Activated CD4-positive, alpha-beta T cell treated with anti-CD3 and anti-CD28 coated beads, Interleukin-10, Interleukin-2, amounts not matched to agents 100 ng/mL and 50 ng/mL, durations not matched to agents 16 hours and 8 hours (primary cell): ENCODE data around the gene CLDN18.

Source experiments
- DNase-seq: peaks from one replicate; pipeline ENCODE4 v3.0.0-alpha.2; 2020

CLDN18 gene

DNA sequence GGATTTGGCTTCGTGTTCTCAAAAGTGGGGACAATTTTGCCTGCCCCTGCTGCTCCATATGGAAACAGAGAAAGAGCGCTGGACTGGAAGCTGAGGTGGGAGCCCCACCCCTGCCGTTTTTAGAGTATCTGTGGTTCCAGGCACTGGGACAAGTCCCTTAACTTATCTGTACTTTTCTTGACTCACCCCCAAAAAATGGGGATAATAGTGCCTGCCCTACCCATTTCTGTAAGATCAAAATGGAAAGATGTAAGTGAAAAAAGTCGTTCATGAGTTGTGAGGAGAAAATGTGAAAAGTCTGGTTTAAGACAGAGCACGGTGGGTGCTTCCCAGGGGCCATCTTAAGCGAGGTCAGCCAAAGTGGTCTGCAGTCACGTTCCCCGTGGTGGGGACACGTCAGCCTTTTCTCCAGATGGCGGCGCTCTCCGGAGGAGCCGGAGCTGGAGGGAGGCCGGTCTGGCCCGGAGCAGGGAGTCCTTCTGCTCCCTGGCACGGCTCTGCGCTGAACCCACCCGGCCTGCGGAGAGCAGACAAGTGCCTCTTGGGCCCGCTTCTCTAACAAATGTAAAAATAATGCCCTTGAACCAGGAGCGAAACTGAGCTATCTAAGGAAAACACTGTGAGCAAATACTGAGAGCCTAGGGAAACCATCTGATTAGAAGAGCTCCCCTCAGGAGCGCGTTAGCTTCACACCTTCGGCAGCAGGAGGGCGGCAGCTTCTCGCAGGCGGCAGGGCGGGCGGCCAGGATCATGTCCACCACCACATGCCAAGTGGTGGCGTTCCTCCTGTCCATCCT is at the start of gene CLDN18:
TSS of gene CLDN18 (plus strand) at position 690 of the 797 bp plus-strand sequence. CDS start at position 751, 61 bp downstream.
- no peak for DNase-seq

DNA sequence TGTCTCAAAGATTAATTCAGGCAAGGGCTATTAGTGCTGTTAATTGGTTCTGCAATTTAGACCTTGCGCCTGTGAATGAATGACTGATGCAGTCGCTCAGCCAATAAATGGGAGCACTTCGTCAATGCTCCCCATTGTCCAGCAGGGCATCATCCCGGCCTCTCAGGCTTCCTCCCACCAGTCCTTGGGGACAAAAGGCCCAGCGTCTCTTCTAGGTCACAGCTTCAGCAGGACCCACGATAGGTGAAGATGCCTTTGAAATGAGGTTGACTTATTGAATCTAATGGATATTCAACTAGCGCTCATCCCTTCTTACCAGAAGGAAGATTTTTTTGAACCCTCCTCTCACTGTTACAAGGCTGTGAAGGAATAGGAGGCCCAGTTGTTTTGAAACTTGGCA is 47.7 kb upstream of the CLDN18 start:
- DNase-seq = no peak

DNA sequence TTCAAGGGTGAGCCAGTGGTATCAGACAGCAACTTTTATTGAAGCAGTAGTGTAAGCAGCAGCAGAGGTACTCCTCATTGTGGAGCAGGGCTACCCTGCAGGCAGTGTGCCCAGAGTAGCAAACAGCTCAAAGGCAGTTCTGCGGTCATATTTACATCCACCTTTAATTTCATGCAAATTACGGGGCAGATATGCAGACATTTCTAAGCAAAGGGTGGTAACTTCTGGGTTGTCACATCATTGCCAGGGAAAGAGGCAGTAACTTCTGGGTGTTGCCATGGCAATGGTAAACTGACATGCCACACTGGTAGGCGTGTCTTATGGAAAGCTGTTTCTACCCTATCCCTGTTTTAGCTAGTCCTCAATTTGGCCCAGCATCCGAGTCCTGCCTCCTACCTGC is 46.5 kb upstream of the CLDN18 start:
- DNase-seq = no peak

DNA sequence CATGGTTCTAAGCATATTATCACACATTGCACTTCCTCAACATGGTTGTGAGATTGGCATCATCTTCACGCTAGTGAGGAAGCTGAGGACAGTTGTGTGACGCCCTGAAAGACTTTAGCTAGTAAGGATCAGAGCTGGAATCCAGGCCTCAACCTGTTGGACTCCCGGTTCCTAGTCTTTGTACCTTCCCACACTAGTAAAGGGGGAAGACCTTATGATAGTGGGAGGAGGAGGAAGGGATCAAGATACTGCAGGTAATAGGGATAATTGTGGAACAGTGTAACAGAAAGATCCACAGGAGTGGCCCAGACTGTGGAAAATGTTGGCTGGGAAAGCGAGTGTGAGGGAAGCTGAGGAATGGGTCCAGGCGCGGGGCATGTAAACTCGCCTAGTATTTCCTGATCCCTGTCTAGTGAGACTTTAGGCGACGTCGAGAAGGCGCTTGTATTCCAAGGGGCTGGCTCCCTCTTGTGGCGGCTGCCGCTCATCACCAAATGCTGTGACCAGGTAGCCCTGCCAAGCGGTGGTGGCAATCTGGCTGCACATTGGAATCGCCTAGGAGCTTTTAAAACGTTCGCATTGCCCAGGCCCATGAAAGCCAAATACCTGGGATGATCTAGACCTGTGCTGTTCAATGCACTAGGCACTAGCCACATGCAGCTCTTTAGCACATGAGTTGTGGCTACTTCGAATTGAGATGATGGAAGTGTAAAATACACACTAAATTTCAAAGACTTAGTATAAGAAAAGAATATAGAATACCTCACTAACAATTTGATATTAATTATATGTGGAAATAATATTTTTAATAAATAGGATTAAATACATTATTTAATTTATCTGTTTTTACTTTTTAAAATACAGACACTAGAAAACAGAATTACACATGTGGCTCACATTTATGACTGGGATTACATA is 38.8 kb upstream of the CLDN18 start:
- DNase-seq = peak; percentile 67

DNA sequence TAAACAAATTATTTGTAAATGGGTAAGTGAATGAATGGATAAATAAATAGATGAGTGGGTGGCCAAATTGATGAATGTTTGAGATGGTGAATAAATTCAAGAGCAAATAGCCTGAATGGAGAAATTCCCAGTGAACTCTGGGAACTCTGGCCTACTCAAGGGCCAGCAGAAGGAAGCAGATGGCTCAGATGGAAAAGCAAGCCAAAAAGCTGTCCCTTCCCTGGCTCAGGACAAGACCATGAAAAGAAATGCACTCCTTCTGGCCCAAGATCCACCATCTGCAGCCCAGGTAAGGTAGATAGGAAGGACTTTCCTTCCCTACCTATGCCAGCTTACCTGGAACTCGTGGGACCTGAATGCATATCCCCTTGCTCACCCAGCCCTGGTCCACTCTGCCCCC is 37.6 kb upstream of the CLDN18 start:
- DNase-seq = no peak

DNA sequence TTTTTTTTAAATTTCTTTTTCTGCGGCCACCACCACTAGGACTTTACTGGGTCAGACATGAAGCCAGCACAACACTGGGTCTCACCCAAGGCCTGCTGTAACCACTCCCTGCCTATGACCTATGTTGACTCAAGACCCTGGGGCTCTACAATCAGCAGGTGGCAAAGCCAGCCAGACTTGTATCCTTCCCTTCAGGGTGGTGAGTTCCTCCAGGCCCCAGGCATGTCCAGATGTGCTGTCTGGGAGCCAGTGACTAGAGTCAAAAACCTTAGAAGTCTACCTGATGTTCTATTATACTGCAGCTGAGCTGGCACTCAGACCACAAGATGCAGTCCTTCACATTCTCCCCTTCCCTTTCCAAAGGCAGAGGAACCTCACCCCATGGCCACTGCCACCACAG is 31.6 kb upstream of the CLDN18 start:
- DNase-seq = no peak

DNA sequence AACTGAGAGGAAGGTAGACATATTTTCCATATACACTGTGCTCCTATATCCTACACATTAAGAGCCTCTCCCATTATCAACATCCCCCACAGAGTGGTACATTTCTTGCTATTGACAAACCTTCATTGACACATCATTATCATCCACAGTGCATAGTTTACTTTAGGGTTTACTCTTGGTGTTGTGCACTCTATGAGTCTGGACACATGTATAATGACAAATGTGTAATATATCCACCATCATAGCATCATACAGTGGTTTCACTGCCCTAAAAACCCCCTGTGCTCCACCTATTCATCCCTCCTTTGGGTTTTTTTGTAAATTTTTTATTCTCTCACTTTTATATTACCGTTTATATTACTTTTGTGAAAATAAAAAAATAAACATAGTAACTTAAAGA is 22.2 kb upstream of the CLDN18 start:
- no peak for DNase-seq

DNA sequence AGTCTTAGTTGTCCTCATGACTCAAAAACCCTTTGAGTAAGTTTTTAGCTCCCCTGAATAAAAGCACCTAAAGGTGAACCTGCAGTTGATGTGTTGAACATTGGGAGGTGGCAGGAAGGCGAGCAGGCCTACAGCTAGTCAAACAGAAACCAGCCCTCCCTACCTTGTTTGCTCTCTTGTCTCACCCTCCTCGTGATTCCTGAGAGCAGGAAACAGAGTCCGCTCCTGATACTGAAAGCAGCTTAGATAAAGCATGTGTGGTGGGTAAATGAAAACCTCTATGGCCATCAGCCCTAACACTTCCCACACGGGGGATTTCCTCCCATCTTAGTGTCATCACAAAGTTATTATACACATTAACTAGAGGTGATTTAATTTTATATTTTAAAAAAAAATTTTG is 21.8 kb upstream of the CLDN18 start:
- DNase-seq = peak; percentile 44

DNA sequence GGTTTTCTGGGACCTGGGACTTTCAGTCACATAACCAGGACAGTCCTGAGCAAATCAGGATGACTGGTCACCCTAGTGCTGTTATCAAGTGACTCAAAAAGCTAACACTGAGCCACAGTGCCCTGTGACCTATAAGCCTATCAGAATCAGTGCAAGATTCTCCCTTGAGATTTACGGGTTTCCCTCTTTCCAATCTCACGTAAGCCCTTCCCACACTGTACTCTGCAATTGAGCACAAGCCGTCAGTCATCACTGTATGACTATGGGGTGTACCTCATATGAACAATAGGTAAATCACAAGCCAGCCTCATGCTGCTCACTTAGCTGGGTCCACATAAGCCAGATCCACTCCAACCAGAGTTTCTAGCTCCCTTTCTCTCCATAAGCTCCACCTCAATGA is 21.0 kb upstream of the CLDN18 start:
- DNase-seq = peak; percentile 4

DNA sequence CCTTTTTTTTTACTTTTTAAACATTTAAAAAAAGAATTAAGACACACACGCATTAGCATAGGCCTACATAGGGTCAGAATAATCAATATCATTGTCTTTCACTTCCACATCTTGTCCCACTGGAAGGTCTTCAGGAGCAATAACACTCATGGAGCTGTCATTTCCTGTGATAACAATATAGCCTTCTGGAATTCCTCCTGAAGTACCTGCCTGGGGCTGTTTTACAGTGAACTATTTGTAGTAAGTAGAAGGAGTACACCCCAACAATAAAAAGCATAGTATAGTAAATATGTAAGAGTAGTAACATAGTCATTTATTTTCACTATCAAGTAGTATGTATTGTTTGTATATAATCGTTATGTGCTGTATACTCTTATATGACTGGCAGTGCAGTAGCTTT is 19.5 kb upstream of the CLDN18 start:
- no peak for DNase-seq

DNA sequence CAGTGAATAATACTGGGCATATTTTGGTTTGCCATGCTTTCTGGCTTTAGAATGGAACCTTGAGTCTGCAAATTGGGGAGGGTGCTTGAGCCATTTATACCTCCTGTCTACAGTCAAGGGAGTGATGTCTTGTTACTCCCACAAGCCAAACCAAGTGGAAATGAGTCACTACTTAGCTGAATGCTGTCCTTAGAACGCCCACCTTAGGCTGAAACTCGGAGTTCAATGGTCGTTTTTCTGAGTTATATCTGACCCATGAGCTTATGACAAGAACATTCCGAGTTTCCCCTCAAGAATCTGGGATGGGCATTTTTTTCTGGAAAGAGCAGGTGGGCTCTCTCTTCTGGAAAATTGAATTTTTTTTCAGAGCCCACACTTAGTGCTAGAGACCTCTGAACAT is 17.4 kb upstream of the CLDN18 start:
- DNase-seq = no peak

DNA sequence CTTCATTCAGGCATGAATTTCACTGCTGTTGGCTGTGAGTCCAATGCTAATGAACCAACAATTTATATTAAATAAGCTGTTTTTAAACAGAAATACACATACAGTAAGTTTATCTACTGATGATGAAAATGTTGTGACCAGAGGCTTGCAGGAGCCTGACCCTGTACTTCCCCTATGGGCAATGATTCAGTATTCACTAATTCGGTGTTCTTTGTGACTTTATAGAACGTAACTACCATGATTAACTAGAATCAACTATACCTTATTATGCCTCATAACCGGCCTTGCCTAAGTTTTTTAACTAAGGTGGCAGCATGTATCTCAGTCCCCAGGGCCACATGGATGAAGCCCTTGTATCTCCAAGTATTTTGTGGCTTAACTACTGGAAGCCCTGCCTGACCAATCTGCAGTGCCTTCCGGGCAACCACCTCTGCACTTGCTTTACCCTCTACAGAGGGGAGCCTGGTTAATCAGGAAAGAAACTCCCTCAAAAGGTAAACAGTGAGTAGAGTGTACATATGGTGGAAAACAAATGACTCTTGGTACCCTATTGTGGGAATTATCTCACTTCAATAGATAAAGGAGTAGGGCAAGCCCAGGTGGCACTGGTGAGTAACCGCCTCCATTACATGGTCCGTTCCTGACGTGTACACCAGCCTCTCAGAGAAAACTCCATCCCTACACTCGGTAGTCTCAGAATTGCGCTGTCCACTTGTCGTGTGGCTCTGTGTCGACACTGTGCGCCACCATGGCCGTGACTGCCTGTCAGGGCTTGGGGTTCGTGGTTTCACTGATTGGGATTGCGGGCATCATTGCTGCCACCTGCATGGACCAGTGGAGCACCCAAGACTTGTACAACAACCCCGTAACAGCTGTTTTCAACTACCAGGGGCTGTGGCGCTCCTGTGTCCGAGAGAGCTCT is 11.6 kb upstream of the CLDN18 start:
- no peak for DNase-seq

DNA sequence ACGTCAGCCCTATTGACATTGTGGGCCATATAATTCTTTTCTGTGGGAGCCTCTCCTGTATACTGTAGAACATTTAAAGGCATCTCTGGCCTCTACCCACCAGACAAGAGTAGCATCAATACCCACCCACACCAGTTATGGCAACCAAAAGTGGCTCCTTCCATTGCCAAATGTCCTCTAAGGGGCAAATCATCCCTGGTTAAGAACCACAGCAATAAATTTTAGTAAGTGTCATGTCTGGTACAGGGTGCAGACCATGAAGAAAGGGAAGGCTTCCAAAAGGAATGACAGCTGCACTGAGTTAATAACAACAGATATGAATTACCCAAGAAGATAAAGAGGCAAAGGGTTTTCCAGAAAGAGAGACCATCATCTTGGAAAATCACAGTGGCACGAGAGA is 6.9 kb upstream of the CLDN18 start:
- no peak for DNase-seq

DNA sequence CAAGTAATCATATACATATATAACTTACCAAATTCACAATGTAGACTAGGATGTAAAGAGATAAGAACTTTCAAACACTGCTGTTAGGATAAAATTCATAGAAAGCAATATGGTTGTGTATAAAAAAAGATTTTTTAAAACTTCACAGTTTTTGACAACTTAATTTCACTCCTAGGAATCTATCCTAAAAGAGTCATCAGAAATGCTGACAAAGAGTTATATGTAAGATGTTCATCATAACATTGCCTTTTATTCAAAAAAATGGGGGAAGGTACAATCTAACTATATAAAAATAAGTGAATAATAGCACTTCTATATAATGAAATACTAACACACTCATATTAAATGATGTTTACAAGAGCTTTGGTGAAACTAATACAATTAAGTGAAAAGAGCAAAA is 4.3 kb upstream of the CLDN18 start:
- DNase-seq = no peak

DNA sequence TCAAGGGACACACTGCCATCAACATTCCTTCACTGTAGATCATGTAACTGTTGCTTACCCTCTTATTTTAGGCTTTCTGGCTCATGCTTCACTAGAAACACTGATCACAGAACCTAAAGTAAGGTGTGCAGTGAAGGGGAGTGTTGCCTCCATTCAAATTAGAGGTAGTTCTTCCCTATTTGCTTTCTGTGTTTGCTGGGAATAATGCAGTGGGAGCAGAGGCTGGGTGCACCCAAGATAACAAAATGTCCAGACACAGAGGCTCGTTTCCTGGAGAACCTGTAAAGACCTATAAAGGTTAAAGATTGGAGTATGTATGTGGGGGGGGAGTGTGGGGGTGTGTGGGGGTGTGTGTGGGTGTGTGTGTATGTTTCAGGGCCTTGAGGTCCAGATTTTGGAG is 2.1 kb upstream of the CLDN18 start:
- no peak for DNase-seq

DNA sequence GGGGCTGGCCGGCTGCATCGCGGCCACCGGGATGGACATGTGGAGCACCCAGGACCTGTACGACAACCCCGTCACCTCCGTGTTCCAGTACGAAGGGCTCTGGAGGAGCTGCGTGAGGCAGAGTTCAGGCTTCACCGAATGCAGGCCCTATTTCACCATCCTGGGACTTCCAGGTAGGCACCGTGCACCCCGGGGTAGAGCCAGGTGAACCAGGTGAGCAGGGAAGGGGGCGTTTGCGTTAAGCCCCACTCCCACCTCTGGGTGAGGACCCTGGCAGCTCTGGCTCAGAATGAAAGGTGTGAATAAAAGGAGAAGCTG is 267 bp downstream of the CLDN18 start:
- no peak for DNase-seq

DNA sequence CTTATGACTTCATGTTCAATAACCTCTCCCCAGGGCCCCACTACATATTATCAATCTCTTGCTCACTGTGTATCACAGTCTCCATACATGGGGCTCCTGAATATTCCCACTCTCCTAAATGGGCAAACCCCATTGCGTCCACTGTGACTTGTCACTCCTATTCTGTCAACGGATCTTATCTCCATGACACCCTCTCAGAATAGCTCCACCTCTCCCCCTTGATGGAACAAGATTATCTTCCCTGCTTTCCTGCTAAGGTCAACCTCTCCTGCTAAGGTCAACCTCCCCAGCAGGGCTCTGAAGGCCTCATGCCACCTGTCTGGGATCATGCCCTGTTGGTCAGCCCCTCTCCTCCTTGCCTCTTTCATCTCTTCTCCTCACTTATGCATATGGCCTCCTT is 1.8 kb downstream of the CLDN18 start:
- DNase-seq = no peak

DNA sequence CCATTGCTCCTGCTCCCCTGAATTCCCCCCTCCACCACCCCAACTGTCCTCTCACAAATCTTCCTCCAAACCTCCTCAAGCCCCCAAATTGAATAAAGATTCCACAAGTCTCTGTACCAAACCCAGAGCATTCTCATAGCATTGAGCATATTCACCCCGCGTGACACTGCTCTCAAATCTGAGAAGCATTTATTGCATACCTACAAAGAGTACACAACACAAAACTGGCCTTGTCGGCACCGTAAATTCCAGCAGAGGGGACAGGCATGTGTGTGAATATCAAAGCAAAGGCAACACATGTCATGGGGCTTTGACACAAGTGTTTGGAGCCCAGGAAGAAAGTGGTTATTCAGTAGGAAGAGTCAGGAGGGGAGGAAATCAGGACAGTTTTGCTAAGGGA is 2.6 kb downstream of the CLDN18 start:
- DNase-seq = no peak

DNA sequence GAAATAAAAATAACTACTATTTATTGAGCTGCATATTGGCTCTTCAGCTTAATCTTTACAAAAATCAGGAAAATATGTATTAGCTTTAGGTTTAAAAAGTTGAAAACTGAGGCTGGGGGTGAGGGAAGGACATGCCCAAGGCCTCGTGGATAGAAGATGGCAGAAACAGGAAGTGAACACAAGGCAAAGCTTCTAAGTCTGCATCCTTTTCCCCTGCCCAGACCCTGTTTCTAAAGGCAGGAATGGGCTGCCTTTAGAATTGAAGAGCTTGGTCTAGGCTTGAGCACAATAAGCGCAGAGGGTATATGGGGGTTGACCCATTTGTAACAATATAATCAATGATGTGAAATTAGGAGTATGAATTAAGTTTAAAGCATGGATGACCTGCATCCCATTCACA is 6.1 kb downstream of the CLDN18 start:
- no peak for DNase-seq

DNA sequence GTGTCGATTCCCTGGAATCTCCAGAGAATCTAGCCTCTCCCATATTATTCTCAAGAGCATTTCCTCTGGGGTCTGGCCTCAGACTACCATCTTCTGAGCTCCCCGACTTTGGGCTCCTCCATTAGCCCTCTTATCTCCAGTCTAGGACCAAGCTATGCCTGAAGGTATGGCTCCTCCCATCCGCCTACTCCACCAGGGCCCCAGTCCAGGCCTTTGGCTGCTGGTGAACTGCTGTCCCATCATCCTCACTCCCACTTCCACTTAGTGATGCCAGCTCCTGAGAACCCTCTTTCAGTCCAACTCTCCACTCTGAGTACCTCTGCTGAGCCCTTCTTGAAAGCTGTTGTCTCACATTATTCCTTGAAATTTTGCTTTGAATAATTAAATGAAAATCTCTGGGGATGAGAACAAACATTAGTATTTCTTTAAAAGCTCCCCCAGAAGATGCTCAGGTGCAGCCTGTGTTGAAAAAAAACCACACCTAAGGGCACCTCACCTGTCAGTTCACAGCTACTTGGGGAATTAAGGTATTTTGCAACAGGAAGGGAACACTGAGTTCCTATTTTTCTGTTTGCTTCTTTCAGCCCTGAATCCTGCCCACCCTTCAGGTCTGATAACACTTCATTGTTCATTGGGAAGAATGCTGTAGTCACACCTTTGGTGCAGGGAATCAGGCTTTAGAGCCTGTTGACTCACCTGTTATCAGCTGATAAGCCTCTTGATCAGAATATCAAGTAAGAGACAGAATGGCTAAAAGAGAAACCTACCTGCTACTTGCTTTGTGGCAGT is 9.5 kb downstream of the CLDN18 start:
- DNase-seq = no peak

DNA sequence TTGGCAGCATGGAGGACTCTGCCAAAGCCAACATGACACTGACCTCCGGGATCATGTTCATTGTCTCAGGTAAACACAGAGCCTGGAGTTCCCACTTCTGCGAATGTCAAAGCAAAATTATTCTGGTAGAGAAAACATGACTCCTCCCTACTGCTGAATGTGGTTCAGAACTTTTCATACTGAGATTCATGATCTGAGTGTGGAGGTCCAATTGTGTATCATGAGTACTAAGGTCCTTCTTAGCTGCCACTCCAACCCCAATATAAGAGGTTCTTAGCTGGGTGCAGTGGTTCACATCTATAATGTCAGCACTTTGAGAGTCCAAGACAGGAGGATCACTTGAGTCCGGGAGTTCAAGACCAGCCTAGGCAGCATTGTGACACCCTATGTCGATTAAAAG is 13.8 kb downstream of the CLDN18 start:
- peak; percentile 7 for DNase-seq

DNA sequence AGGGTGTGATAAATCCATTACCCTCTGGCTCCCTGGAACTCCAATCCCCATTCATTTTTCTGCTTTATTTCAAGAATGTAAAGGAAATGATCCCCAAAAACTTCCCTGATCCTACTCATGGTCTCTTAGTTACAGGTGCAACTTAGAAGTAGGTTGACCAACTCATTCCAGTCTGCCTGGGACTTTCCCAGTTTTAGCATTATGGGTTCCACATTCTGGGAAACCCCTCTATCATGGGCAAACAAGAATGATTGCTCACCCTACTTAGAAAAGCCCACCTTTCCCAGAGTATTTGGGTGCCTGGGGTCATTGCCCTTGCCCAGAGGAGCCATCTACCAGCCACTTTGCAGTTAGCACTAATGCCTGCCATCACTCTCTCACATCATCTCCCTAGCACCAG is 15.6 kb downstream of the CLDN18 start:
- DNase-seq = no peak
